Neuron (in vitro differentiated cells): ENCODE measurements around the gene PHC3.

ENCODE experiments used
- H2AFZ ChIP-seq: one replicate; pipeline ENCODE4 v1.6.1; 2013; ENCODE audit warnings: low read depth, mild to moderate bottlenecking, inconsistent platforms, low read length, moderate library complexity
- H3K27me3 ChIP-seq: one replicate; pipeline ENCODE4 v1.6.1; 2013; ENCODE audit warnings: low read length; ENCODE audit not compliant: insufficient read depth
- H3K36me3 ChIP-seq: one replicate; pipeline ENCODE4 v1.6.1; 2013; ENCODE audit warnings: low read length; ENCODE audit not compliant: insufficient read depth
- H3K4me1 ChIP-seq: one replicate; pipeline ENCODE4 v1.6.1; 2013; ENCODE audit warnings: low read length; ENCODE audit not compliant: insufficient read depth
- H3K4me3 ChIP-seq: 2 replicates; pipeline ENCODE4 v1.5.1; 2013; ENCODE audit warnings: mild to moderate bottlenecking, low read length, moderate library complexity
- H3K9me3 ChIP-seq: one replicate; pipeline ENCODE4 v1.6.1; 2013; ENCODE audit warnings: low read length

PHC3 gene

DNA sequence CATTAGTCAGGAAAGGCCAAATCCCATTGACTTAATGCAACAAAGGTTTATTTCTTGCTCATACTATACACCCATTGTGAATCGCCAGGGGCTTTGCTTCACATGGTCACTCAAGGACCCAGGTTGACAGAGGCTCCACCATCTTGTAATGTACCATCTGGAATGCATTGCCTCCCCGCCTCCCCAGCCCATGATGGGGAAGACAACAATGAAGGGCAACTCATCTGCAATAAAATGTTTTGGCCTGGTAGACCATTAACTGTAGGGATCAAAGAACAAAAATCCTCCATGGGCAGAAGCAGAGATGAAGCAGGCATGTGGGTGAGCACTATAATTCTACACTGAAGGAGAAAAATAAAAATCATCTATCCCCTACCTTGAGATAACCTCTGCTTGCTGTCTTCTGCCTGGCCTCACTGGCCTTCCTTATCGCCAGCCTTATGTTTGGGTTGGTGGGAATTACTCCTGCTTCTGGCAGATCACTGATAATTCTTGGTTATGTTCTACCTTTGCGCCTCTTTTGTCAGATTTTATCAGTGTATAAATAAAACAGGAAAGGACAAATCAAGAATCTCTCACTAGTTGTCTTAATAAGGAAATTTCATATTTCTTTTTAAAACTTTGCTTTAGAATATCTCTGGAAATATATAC, 106.0 kb downstream of the PHC3 start:
- Histone ChIP-seq H3K9me3 (no peaks in the 10 kb centered on the region), H3K4me3 (no peak overlapping the region), H3K27me3 (no peaks in the 10 kb centered on the region), H3K4me1 (no peaks in the 10 kb centered on the region), H2AFZ (no peak overlapping the region), H3K36me3 (no peaks in the 10 kb centered on the region)

DNA sequence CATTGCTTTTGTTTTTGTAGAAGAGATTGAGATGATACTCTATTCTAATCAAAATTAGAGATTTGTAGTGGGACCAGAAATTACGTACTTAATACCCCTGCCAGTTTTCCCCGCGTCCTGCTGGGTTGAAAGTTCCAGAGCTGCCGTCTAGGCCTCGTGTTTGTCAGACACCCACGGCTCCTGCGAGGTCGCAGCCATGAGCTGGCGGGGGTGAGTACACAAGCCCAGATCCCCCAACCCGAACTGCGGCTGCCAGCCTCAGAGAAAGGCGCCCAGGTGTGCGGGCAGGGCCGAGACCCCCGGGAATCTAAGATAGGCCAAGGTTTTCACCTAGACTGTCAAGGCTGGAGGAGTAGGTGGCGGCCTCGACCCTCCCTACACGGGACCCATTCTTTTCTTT, 117.4 kb downstream of the PHC3 start:
- H3K9me3 ChIP-seq, result no peaks in the 10 kb centered on the region
- H3K4me1 ChIP-seq, result no peaks in the 10 kb centered on the region
- no peak overlapping the region for H3K4me3 ChIP-seq
- H3K36me3 ChIP-seq, result no peaks in the 10 kb centered on the region
- no peak overlapping the region for H2AFZ ChIP-seq
- H3K27me3 ChIP-seq, result no peaks in the 10 kb centered on the region

DNA sequence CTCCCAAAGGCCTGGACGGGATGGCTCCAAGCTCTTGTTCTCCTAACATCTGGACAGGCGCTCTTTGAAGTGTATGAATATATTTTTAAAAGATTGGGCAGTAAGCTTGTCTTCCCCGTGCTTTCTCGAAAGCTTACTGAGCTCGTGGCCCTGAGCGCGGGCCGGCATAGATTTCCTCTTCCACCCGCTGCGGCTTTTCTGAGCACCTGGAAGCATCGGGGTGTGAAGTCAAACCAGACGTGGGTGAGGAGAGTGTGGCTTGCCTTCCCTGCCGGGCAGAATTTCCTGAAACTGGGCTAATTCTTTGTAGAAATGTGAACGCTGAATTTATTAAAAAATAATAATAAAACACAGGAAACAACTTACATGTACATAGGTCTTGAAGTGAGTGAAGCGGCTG, 117.8 kb downstream of the PHC3 start:
- Histone ChIP-seq H2AFZ (no peak overlapping the region), H3K36me3 (no peaks in the 10 kb centered on the region), H3K4me1 (no peaks in the 10 kb centered on the region), H3K27me3 (no peaks in the 10 kb centered on the region), H3K4me3 (no peak overlapping the region), H3K9me3 (no peaks in the 10 kb centered on the region)

DNA sequence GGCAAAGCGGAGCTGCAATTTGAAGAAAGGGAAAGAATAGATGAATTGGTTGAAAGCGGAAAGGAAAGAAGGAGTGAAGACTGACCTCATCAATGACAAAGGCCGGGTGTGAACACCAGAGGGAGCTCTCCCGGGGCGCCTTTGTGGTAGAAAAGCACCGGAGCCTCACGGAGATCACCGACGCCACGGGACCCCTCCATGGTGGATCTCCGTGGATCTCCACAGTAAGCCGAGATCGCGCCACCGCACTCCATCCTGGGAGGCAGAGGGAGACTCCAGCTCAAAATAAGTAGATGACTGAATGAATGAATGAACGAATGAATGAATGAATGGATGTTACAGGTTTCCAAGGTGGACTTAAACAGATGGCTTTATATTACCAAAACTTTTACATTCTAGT, 118.8 kb downstream of the PHC3 start:
- Histone ChIP-seq H2AFZ (no peak overlapping the region), H3K4me3 (no peak overlapping the region), H3K27me3 (no peaks in the 10 kb centered on the region)

DNA sequence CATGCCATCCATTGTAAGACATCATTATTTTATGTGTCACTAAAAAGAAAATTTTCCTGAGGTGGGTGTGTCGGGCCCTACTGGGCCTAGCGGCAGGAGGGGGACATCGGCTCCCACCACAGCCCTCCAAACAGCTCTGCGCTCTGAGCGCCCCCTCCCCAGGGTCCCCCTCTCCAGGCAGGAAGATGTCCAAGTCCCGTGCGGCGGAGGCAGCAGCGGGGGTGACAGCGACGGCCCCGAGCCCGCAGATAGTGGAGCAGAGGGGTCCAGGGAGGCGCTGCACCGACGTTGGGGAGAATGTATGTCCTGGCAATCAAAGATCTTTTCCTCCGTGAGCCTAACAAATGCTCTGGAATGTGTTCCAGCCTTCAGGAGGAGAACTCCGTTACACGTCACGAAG, 119.5 kb downstream of the PHC3 start:
- Histone ChIP-seq H2AFZ (no peak overlapping the region), H3K4me1 (no peaks in the 10 kb centered on the region), H3K27me3 (no peaks in the 10 kb centered on the region), H3K4me3 (no peak overlapping the region), H3K9me3 (no peaks in the 10 kb centered on the region), H3K36me3 (no peaks in the 10 kb centered on the region)

More for the DNA sequence above, 118.8 kb downstream of the PHC3 start:
- Histone ChIP-seq H3K9me3 (no peaks in the 10 kb centered on the region), H3K36me3 (no peaks in the 10 kb centered on the region), H3K4me1 (no peaks in the 10 kb centered on the region)

GRCh38 chr3:170059447-170059846, 122.1 kb downstream of the PHC3 start:
- H3K36me3 ChIP-seq, result no peaks in the 10 kb centered on the region
- no peak overlapping the region for H2AFZ ChIP-seq
- H3K4me3 ChIP-seq, result no peak overlapping the region
- H3K4me1 ChIP-seq, result no peaks in the 10 kb centered on the region
- H3K9me3 ChIP-seq, result no peaks in the 10 kb centered on the region
- no peaks in the 10 kb centered on the region for H3K27me3 ChIP-seq

- no peak overlapping the region for H2AFZ ChIP-seq
- no peaks in the 10 kb centered on the region for H3K9me3 ChIP-seq
Measured at GRCh38 chr3:170058127-170058526, 123.4 kb downstream of the PHC3 start.

GRCh38 chr3:170057550-170057949, 124.0 kb downstream of the PHC3 start:
- H3K36me3 ChIP-seq, result no peaks in the 10 kb centered on the region
- H3K9me3 ChIP-seq, result no peaks in the 10 kb centered on the region
- no peaks in the 10 kb centered on the region for H3K4me1 ChIP-seq
- H2AFZ ChIP-seq, result no peak overlapping the region
- no peak overlapping the region for H3K4me3 ChIP-seq
- no peaks in the 10 kb centered on the region for H3K27me3 ChIP-seq

More at GRCh38 chr3:170058127-170058526, 123.4 kb downstream of the PHC3 start:
- H3K4me3 ChIP-seq, result no peak overlapping the region
- no peaks in the 10 kb centered on the region for H3K4me1 ChIP-seq
- H3K36me3 ChIP-seq, result no peaks in the 10 kb centered on the region
- no peaks in the 10 kb centered on the region for H3K27me3 ChIP-seq

DNA sequence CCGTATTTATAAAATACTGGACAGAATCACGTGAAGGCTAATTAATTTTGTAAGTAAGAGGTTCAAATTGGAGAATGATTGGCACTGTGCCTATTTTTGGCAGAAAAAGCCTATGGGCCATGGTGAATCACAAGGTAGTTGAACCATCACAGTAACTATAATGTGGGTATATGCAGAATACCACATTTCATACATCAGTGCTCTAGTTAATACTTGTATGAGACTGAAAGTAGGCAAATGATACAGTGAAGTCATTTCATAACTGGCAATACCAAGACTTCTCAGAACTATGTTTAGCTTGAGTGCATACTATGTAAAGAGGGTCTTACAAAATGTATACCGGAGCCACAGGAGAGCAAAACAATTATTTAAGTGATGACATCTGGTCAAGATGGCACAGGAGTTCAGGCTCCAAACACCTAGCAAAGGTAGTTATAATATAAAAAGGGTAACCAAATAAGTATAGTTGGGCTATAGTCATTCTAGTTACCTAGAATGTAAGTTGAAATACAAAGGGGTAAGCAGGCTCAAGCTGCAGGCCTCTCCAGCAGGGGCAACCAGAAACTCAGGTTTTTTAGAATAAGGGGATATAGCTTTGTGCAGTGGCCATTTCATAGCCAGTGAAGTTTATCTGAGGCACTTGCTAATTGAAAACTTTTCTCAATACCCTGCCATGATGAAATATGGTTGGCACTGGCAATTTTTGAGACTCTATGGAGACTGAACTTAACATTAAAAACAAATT, 124.7 kb downstream of the PHC3 start:
- H3K36me3 ChIP-seq, result no peaks in the 10 kb centered on the region
- no peaks in the 10 kb centered on the region for H3K9me3 ChIP-seq
- no peak overlapping the region for H2AFZ ChIP-seq
- H3K4me3 ChIP-seq, result no peak overlapping the region
- H3K27me3 ChIP-seq, result no peaks in the 10 kb centered on the region
- no peaks in the 10 kb centered on the region for H3K4me1 ChIP-seq

- H3K4me3 ChIP-seq, result no peak overlapping the region
- H3K9me3 ChIP-seq, result no peaks in the 10 kb centered on the region
- H3K36me3 ChIP-seq, result no peaks in the 10 kb centered on the region
- no peaks in the 10 kb centered on the region for H3K27me3 ChIP-seq
- no peaks in the 10 kb centered on the region for H3K4me1 ChIP-seq
- no peak overlapping the region for H2AFZ ChIP-seq
Measured at GRCh38 chr3:170055209-170055608, 126.3 kb downstream of the PHC3 start.

- H3K4me1 ChIP-seq, result no peaks in the 10 kb centered on the region
- no peak overlapping the region for H3K4me3 ChIP-seq
Measured at GRCh38 chr3:170054204-170054603, 127.3 kb downstream of the PHC3 start.

GRCh38 chr3:170052398-170052797, 129.1 kb downstream of the PHC3 start:
- no peak overlapping the region for H2AFZ ChIP-seq
- H3K27me3 ChIP-seq, result no peaks in the 10 kb centered on the region

More at GRCh38 chr3:170054204-170054603, 127.3 kb downstream of the PHC3 start:
- no peaks in the 10 kb centered on the region for H3K36me3 ChIP-seq
- H3K27me3 ChIP-seq, result no peaks in the 10 kb centered on the region
- no peaks in the 10 kb centered on the region for H3K9me3 ChIP-seq
- no peak overlapping the region for H2AFZ ChIP-seq

DNA sequence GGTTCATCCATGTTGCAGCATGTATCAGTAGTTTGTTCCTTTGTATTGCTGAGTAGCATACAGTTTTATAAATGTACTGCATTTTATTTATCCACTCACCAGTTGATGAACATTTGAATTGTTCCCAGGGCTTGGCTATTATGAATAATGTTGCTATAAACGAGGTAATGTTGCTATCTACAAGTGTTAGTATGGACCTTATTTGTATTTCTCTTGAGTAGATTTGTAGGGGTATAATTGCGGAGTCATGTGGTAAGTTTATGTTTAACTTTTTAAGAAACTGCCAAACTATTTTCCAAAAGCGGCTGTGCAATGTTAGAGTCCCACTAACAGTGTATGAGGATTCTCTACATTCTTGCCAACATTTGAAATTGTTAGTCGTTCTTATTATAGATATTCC, 130.8 kb downstream of the PHC3 start:
- Histone ChIP-seq H3K27me3 (no peaks in the 10 kb centered on the region), H2AFZ (no peak overlapping the region), H3K4me3 (no peak overlapping the region), H3K9me3 (no peaks in the 10 kb centered on the region), H3K36me3 (no peaks in the 10 kb centered on the region), H3K4me1 (no peaks in the 10 kb centered on the region)

More at GRCh38 chr3:170052398-170052797, 129.1 kb downstream of the PHC3 start:
- H3K4me3 ChIP-seq, result no peak overlapping the region
- no peaks in the 10 kb centered on the region for H3K4me1 ChIP-seq
- H3K36me3 ChIP-seq, result no peaks in the 10 kb centered on the region
- H3K9me3 ChIP-seq, result no peaks in the 10 kb centered on the region
